SK-N-MC (cell line): ENCODE results near the gene MS4A6E.

Experiments used
- EZH2 ChIP-seq: fragments of 200-600 bp; sonication (generic); IDR thresholded peaks from one replicate; pipeline ENCODE4 v1.6.1; 2017; ENCODE audit warnings: antibody characterized with exemption
- POLR2AphosphoS5 ChIP-seq: IDR thresholded peaks from 2 replicates; pipeline ENCODE4 v1.6.1; 2012; ENCODE audit warnings: mild to moderate bottlenecking, low read depth, low read length, borderline replicate concordance

GRCh38 chr11:60367009-60367408, 40.0 kb downstream of the MS4A6E start:
- TF ChIP-seq EZH2 (no peak), POLR2AphosphoS5 (no peak)
